ENCODE measurements around the gene IL23A.
"Not testable (repeated sequence)": the region's sequence is repeated elsewhere in the genome, so short reads cannot be mapped to it uniquely, and the experiment has no call there.

Gene IL23A, protein sequence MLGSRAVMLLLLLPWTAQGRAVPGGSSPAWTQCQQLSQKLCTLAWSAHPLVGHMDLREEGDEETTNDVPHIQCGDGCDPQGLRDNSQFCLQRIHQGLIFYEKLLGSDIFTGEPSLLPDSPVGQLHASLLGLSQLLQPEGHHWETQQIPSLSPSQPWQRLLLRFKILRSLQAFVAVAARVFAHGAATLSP

DNA sequence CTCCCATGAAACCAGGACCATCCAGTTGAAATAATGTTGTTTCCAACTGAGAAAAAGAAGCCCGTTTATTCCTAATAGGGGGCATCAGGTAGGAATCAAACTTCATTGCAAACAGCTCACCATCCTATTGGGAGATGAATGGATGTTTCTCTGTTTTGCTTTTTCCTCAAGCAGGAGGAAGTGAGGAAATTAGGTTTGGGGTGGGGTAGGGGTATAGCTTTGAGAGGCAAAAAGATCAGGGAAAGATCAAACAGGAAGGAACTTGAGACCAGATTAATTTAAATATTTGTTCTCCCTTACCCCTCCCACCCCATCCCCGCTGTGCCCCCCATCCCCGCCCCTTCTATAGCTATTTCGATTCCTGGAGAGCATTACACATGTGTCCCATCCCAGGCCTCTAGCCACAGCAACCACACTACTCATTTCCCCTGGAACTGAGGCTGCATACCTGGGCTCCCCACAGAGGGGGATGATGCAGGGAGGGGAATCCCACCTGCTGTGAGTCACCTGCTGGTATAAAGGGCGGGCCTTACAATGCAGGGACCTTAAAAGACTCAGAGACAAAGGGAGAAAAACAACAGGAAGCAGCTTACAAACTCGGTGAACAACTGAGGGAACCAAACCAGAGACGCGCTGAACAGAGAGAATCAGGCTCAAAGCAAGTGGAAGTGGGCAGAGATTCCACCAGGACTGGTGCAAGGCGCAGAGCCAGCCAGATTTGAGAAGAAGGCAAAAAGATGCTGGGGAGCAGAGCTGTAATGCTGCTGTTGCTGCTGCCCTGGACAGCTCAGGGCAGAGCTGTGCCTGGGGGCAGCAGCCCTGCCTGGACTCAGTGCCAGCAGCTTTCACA is at the start of gene IL23A:
IL23A (plus strand) TSS at position 577 of the 850 bp plus-strand sequence; CDS start at position 738, 161 bp downstream.
- no peak for DNase-seq

DNA sequence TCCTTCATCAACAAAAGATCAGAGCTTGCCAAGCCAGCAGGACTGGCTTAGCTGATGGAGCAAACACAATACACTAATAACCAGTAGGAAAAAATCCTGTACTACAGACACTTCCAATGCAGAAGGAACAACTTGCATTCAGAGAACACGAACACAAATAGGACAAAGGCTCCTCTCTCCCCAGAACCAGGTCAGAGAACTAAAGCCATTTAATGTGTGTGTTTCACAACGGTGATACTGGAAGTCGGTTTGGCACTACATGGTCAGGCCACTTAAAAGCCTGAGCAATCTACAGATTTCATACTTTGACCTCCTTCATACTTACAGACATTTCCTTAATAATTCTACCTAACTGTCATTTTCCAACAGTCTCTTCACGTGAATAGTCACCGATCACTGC is 44.9 kb upstream of the IL23A start:
- no peak for DNase-seq

DNA sequence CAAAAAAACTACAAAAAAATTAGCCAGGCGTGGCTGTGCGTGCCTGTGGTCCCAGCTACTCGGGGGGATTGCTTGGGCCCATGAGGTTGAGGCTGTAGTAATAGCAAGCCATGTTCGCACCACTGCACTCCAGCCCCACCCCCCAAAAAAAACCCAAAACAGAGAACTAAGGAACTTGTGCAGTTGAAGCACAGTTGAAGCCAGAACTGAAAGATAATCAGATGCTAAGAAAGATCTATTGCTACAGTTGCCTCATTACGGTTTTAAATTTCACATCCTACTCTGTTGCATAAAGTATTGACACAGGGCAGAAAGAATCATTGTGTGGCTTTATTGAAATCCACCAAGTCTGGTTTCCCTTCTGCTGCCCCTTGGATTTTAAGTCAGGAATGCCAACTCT is 42.4 kb upstream of the IL23A start:
- no peak for DNase-seq

DNA sequence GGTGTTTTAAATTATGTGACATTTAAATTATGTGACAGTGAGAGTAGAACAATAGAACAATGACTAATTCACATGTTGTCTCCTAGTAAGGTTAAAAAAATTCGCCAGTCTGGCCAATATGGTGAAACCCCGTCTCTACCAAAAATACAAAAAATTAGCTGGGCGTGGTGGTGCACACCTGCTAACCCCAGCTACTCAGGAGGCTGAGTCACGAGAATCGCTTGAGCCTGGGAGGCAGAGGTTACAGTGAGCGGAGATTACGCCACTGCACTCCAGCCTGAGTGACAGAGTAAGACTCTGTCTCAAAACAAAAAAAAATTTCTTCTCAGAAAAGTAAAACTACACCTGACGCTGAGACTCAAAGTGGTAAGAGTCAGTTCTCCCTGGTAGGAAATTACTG is 41.3 kb upstream of the IL23A start:
- DNase-seq: no peak

DNA sequence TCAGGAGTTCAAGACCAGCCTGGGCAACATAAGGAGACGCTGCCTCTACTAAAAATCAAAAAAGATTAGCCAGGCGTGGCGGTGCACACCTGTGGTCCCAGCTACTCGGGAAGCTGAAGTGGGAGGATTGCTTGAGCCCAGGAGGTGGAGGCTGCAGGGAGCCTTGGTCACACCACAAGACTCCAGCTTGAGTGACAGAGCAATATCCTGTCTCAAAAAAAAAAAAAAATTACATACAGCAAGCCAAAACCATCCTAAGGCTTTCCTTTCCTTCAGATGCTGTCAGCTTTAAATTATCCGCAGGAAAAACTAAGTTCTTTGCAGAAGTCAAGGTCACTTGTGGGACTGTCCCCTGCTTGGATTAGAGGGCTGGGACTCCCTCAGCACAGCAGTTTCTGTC is 39.9 kb upstream of the IL23A start:
- no peak for DNase-seq

DNA sequence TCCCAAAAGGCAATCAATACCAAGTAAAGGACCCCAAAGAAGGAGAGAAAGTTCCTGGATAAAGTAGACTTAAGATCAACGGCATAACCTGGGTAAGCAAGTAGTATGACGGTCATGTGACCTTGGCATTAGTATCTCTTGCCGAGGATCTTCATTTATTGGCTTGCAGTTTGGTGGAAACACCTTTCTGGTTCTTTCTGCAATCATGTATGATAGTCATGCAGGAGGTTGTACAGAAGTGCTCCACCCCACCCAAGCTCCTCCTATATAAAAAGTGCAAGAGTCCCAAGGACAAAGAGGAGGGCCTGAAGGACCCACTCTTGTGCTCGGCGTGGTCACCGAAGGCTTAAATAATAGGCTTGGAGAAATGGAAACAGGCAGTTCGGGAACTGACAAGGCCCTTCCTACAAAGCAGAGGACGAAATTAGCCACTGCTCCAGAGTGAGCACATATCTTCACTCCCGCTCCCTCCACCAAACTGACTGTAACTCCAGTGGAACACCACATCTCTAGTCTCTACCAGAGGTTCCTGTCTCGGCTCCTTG is 39.3 kb upstream of the IL23A start:
- no peak for DNase-seq

DNA sequence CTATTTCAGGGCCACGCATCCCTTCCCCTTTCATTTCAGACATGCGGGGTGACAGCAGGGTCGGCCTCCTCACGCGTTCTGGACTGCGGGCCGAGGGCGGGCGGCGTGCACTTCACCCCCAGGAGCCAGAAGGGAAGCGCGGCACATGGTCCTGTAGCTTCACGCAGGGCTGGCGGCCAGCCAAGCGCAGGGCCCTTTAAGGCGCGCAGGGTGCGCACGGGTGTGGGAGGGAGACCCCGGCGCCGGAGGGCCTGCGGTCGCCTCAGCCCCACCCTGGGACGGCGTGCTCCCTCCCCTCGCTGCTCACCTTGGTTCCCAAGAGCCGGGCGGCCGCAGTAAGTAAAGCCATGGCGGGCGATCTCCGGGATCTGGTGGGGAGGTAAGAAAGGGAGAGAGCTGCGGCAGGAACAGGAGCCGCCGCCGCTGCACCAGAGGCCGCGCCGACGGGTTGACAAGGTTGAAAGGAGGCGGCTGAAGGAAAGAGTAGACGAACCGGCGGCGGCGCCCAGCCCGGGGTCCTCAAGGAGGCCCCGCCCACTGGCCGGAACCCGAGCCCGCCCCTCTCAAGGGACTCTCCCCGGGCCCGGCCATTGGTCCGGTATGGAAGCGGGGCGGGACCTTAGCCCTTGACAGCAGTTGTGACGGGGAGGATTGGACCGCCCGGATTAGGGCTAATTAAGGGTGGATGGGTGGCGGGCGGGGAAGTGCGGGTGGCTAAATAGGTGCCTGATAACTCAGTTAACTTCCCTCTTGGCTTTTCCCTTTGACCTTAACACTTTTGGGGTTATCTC is 38.6 kb upstream of the IL23A start, which contains the start of gene CS:
CS (minus strand) TSS at position 478 of the 791 bp plus-strand sequence; CDS start at position 349, 129 bp downstream.
- peak; percentile 91 for DNase-seq

DNA sequence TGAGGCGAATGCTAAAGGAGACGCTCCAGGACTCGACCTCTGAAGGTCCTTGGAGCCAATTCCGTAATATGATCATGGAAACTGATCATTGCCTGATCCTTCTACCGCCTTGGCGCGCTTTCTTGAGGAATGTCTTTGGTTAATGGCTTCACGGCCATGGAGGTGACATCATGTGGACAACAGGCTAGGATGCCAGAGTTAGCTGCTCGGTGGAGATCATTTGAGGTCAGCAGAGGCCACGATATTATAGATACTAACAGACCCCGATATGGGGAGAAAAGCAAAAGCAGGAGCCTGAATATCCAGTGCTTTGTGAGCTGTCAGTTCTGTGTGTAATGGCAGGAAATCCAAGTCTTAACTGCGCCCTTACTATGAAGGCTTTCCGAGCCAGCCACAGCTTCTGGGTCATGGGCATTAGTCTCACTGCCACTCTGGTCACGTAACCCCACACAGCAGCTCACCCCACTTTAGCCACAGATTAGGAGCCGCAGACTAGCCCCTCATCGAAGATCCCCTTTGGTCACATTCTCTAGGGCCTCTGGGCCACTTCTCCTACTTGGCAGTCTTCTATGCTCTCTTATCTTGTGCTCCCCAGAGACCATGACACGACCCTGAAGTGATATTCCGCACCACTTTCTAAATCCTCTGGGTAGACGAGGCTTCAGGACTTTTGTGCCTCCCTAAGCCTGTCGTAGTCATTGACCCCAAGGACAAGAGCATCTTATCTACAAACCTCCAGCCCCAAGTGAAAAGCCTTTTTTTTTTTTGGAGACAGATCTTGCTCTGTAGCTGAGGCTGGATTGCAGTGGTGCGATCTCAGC is 37.8 kb upstream of the IL23A start:
- DNase-seq: no peak

DNA sequence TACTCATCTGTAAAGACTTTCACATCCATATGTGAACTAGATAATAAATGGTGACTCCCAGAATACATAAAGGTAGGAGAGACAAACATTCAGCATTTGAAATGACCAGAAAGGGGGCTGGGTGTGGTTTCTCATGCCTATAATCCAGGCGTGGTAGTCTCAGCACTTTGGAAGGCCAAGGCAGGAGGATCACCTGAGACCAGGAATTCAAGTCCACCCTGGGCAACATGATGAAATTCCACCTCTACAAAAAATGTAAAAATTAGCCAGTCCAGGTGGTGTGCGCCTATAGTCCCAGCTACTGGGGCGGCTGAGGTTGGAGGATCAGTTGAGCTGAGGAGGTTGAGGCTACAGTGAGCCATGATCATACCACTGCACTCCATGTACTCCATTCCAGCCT is 34.4 kb upstream of the IL23A start:
- no peak for DNase-seq

DNA sequence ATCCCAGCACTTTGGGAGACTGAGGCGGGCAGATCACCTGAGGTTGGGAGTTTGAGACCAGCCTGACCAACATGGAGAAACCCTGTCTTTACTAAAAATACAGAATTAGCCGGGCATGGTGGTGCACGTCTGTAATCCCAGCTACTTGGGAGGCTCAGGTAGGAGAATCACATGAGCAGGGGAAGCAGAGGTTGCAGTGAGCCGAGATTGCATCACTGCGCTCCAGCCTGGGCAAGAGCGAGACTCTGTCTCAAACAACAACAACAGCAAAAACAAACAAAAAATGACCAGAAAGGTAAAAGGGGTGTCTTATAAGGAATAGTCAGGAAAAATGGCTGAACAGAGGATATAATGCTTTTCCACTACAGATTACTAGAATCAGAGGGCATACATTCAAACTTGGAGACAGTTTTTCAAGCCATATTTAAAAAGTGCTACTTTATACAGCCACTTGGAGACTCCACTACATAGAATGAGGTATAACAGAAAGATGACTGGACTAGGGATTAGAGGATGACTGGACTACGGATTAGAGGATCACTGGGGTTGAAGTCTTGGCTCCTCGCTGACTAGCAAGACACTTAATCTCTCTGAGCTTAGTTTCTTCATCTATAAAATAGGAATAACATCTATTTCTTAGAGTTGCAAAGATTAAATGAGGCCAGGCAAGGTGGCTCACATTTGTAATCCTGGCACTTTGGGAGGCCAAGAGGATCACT is 33.7 kb upstream of the IL23A start:
- DNase-seq: no peak

DNA sequence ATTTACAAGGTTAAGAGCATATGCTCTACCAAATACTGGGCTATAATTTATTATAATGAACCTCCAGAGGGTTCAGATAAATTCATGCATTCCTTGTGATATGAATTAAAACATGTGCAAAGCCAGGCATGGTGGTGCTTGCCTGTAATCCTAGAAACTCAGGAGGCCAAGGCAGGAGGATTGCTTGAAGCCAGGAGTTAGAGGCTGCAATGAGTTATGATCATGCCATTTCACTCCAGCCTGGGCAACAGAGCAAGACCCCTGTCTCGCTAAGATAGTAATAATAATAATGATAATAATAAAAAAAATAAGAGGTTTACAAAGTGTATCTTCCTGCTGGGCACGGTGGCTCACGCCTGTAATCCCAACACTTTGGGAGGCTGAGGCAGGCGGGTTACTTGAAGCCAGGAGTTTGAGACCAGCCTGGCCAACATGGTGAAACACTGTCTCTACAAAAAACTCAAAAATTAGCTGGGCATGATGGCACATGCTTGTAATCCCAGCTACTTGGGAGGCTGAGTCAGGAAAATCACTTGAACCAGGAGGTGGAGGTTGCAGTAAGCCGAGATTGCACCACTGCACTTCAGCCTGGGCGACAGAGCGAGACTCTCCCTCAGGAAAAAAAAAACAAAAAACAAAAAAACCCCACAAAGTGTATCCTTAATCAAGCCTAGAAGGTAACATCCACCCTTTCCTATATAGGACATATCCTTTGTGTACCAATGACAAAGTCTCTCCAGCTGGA is 31.3 kb upstream of the IL23A start:
- no peak for DNase-seq

DNA sequence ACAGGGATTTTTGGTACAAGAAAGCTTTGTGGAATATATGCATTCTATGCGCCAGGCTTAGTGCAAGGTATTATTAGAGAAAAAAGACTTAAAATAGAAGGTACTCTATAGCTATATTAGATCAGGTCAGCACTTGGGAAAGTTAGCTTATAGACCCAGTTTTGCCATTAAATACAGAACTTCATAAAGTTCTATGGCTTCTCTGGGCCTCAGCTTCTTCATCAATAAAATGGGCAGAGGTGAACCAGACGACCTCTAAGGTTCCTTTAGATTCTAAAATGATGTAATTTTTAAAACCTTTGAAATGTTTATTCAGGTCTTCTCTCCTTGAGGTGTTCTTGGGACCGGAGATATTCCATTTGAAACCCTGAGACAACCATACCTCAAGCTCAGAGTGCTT is 30.0 kb upstream of the IL23A start:
- no peak for DNase-seq

DNA sequence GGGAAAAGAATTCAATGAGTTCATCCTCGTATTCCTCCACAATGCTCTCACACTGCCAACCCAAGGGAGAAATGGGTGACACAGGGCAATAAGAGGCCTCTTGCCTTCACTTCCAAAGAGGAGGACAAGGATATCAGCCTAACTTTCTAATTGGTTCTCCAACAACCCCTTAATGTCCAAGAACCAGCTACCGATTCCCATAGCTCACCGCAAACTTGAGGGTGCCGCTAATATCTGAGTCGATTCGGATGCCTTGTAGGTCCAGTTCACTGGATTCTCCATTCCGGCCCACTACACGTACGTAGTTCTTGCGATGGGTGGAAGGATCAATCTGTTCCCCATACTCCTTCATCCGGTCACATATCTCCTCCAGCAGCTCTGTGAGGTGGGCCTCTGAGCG is 27.7 kb upstream of the IL23A start:
- DNase-seq: no peak

DNA sequence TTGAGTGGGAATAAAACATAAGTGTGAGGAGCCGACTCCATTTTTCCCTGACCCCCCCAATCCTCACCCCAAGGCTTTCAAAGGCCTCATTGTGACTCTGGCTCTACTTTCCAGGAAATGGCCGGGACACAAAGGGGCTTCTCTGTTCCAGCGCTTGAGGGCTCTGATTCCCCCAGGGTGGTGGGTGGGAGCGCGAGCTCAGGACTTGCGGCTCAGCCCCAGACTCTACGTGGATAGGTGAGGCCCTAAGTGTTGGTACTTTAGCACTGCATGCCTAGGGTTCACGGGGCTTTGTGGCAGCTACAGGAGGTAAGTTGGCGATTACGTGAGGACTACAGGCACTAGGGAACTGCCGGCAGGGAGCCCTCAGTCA is 23.4 kb upstream of the IL23A start:
- no peak for DNase-seq

DNA sequence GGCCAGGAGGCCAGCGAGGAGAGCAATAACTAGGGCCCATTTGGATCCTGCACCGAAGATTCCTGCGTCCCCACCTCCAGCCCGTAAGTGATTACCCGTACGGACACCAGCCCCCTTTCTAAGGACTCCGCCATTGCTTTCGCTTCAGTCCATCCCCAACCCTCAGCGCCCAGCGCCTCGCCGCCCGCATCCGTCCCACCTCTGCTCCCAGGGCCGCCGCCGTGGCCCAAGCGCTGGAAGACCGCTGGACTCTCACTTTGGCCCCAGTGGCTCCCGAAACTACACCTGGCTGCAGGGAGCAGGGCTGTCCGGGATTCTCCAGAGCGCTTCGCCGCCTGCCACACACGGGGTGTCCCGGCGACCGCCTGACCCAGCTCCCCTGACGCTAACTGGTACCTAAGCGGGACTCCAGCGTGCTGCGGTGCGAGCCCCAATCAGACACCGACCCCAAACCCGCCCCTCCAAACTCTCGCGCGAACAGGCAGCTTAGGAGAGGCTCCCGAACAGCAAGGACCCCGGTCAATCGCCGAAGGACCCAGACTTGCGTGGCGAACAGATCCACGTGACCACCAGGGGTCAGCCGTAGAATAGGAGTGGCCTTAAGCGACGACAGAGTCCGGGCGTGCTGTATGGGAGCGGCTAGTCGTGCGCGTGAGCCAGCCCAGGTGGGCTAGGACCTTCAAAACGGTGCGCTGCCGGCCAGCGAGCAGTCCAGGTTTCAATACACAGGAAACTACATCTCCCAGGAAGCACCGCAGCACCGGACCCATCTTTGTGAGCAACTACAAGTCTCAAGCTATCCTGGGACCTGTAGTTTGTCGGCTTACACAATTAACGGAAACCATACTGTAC is 22.8 kb upstream of the IL23A start, which contains the start of gene CNPY2:
CNPY2 (minus strand) TSS at position 367 of the 852 bp plus-strand sequence. CDS start 771 bp downstream, outside the sequence.
- DNase-seq: peak; percentile 95

DNA sequence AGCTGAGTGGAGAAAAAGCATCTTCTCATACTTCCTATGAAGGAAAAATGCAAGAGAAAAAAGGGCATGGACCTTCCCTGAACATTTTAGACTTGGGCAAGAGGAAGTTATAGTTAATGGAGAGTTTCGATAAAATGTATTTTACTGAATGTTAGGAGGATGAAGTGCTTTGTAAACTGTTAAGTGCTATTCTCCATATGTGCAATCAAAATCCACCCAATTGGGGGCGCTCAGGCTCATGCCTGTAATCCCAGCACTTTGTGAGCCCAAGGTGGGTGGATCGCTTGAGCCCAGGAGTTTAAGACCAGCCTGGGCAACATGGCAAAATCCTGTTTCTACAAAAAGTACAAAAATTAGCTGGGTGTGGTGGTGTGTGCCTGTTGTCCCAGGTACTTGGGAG is 21.0 kb upstream of the IL23A start:
- no peak for DNase-seq

DNA sequence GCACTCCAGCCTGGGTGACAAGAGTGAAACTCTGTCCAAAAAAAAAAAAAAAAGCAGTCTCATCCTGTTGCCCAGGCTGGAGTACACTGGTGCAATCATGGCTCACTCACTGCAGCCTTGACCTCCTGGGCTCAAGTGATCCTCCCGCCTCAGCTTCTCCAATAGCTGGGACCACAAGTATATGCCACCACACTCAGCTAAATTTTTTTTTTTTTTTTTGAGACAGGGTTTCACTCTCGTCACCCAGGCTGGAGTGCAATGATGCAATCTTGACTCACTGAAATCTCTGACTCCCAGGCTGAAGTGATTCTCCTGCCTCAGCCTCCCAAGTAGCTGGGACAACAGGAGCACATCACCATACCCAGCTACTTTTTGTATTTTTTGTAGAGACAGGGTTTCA is 17.7 kb upstream of the IL23A start:
- no peak for DNase-seq

DNA sequence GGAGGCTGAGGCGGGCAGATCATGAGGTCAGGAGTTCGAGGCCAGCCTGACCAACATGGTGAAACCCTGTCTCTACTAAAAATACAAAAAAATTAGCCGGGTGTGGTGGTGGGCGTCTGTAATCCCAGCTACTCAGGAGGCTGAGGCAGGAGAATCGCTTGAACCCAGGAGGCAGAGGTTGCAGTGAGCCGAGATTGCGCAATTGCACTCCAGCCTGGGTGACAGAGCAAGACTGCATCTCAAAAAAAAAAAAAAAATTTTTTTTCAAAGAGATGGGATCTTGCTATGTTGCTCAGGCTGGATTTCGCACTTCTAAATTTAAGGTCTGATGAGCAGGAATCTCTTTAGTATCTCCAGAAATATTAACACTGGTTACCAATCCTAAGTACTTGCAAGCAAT is 17.1 kb upstream of the IL23A start:
- DNase-seq: not testable (repeated sequence)

DNA sequence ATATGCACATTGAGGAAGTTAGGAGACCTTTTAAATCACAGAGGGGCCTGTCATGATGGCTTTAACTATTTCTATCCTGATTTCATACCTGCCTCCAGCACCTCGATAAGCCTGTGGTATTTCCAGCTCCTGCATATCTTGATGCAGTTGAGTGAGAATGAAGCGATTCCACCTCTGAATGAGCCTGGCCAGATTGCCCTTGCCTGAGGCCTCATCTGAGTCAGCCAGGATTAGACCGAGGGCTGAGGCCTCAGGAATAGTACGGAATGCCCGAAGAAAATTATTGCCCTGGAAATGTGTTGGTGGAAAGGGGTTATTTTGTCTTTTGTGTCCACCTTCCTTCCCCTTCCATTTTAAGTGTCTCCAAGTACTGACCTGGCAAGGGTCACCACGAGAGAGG is 14.5 kb upstream of the IL23A start:
- DNase-seq: no peak

DNA sequence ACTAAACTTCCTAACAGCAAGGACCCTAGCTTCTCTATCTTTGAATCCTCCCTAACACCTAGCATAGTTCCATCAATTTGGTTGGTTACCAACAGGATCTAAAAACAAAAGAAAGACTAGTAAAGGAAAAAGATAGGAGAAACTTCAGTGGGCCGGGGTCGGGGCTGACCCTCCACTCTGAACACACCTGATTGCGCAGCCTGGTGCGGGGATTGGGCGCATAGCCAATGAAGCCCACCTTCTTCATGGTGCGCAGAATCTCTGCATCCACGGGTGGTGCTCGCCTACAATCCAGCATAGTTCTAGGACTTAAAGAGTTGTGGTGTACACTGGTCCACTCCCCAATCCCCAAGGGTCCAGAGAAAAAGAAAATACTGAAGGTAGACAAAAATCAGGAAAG is 12.6 kb upstream of the IL23A start:
- DNase-seq: no peak
